Breast epithelium (tissue), 3 donors: ENCODE measurements around the gene COMMD6.

ENCODE experiments used
- POLR2A ChIP-seq: fragments of 450-650 bp; IDR thresholded peaks from one replicate; pipeline ENCODE4 v1.6.1; 2016; ENCODE audit warnings: antibody characterized with exemption, mild to moderate bottlenecking, moderate library complexity
- TF ChIP-seq, protein P1 (sequence below), 3 donors: fragments of 450-650 bp; IDR thresholded peaks; one replicate each; pipeline ENCODE4 v1.5.1; 2016 to 2017; ENCODE audit warnings: antibody characterized with exemption in 3 of 3, mild to moderate bottlenecking in 3 of 3, moderate library complexity in 3 of 3

DNA sequence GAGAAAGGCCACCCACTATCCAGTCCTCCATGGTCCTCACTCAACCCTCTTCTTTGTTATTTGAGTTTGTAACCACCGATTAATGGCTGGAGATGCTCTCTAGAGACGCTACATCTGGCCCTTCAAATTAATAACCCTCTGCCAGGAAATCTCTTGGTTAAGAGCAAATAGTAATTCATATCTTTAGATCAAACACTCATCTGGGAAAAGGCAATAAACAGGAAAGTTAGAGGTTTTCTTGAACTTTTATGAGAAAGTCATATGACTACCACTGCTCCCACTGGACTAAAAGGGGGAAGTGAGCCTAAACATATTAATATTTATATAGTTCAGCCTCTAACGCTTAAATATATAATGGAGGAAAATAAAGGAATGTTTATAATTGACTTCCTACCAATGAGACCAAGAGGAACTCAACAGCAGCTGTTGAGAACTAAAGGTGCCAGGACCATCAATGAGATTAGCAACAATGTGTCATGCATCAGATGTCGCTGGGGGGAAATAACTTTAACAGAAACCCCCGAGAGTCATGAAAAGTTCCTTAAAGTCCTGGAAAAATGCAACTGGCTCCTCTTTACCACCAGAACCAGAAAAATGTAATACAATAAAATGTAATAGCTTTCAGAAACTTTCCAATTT, 58.4 kb downstream of the COMMD6 start:
- no peak for TF ChIP-seq POLR2A
- TF ChIP-seq, protein P1, sequence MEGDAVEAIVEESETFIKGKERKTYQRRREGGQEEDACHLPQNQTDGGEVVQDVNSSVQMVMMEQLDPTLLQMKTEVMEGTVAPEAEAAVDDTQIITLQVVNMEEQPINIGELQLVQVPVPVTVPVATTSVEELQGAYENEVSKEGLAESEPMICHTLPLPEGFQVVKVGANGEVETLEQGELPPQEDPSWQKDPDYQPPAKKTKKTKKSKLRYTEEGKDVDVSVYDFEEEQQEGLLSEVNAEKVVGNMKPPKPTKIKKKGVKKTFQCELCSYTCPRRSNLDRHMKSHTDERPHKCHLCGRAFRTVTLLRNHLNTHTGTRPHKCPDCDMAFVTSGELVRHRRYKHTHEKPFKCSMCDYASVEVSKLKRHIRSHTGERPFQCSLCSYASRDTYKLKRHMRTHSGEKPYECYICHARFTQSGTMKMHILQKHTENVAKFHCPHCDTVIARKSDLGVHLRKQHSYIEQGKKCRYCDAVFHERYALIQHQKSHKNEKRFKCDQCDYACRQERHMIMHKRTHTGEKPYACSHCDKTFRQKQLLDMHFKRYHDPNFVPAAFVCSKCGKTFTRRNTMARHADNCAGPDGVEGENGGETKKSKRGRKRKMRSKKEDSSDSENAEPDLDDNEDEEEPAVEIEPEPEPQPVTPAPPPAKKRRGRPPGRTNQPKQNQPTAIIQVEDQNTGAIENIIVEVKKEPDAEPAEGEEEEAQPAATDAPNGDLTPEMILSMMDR (IDR thresholded peaks at IDR 0.05), result no peak
